Measurements from ENCODE around the gene PHTF1.

Gene PHTF1

DNA sequence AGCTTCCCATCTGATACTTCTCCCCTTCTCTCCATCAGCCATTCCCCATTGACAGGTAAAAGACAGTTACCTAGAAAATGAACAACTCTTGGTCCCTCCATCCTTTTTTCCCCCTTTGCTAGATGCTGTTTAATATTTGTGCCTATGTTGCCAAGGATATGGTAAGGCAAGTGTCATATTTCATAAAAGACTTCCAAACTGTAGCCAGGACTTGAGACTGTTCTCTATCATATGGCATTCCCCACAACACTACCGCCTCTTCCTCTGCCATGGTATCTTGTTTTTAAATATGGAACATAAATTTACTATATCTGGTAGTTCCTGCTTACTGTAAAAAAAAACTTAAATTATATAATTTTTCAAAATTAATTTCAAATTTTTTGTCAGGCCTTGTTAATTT, 97.2 kb downstream of the PHTF1 start:
- no peak for DNase-seq

GRCh38 chr1:113660088-113660487, 99.2 kb downstream of the PHTF1 start:
- DNase-seq: no peak

GRCh38 chr1:113659556-113659955, 99.7 kb downstream of the PHTF1 start:
- no peak for DNase-seq

- DNase-seq: no peak
These were observed 100.3 kb downstream of the PHTF1 start for GRCh38 chr1:113659035-113659434.

DNA sequence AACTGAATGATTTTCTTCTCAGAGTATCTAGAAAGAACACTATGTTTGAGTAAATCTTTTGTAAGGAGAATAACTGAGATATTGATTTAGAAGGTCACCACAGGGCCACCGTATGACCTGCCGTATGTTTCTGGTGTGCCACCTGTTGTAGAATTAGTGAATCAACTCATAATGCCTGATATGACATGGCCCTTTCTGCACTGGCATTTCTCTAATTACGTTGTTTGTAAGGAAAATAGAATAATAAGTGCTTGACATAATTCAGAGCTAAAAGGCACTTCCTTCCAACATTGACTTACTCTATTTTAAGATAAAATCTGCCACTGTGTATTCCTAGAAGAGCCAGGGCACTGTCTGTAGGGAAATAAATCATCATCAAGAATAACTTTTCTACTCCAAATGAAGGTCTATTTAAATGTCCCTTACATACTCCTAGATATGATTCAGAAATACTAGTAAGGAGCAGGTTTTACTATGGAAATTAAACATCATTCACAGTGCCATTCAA, 101.7 kb downstream of the PHTF1 start:
- no peak for DNase-seq

- no peak for DNase-seq
These were observed 102.2 kb downstream of the PHTF1 start for GRCh38 chr1:113657126-113657525.

- no peak for DNase-seq
These were observed 104.4 kb downstream of the PHTF1 start for GRCh38 chr1:113654883-113655282.

GRCh38 chr1:113653741-113654140, 105.5 kb downstream of the PHTF1 start:
- DNase-seq: no peak

GRCh38 chr1:113652771-113653170, 106.5 kb downstream of the PHTF1 start:
- no peak for DNase-seq

GRCh38 chr1:113648478-113648877, 110.8 kb downstream of the PHTF1 start:
- DNase-seq: no peak

DNA sequence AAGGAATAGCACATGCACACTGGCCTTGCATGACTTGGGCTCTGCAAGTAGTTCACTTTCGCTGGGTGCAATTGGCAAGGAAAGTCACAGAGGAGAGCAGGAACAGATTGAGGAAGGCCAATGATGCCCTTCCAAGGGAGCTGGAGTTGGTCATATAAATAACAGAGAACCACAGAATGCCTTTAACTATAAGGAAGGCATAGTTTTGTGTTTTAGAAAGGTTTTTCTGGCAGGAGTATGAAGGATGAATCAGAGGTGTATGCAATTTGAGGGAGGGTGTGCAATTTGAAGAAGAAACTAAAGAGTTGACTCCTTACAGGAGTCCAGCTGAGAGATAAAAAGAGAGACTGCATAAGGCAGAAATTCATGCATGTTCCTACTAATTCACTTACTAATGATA, 112.1 kb downstream of the PHTF1 start:
- no peak for DNase-seq
